ENCODE data around the gene KAZN. TPM values are rescaled to one million over a fixed set of nuclear protein-coding genes. Genes with fewer than 3 reads are reported as not detected.

KAZN gene
- total and polyA plus RNA-seq, 10 donors: 20.0 to 245 (median 144) TPM

DNA sequence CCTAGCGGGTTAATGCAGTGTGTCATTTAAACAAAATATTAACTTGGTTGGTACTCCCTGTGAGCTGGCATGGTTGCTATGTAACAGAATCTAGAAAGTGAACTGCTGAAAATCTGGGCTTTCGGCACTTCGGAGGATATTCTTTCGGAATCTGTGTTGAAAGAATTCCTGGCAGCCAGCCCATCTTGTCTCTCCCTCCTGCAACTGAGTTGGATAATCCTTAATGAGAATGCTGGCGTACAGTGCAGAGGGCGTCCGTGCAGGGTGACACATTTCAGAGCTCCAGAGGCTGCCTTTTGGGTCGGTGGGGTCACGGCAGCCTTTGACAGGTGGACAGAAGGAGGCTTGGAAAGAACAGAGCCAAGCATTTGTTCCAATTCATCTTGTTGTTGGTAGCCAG, 3.7 kb downstream of the KAZN start:
- peaks cover 0 to 83% (median 47%) of the 10 kb centered on the region in 7 donors for H3K27me3 ChIP-seq (replicated peaks in 1 of 7)
- peak overlapping the region in 2 of 8 donors; percentile 5 to 20 for H3K4me3 ChIP-seq
- H3K4me1 ChIP-seq: peaks cover 0 to 40% (median 21%) of the 10 kb centered on the region in 6 donors
- no peak for TF ChIP-seq POLR2A (IDR thresholded peaks at IDR 0.05)
- TF ChIP-seq POLR2AphosphoS5 (IDR thresholded peaks at IDR 0.05): no peak
- TF ChIP-seq, protein P1, sequence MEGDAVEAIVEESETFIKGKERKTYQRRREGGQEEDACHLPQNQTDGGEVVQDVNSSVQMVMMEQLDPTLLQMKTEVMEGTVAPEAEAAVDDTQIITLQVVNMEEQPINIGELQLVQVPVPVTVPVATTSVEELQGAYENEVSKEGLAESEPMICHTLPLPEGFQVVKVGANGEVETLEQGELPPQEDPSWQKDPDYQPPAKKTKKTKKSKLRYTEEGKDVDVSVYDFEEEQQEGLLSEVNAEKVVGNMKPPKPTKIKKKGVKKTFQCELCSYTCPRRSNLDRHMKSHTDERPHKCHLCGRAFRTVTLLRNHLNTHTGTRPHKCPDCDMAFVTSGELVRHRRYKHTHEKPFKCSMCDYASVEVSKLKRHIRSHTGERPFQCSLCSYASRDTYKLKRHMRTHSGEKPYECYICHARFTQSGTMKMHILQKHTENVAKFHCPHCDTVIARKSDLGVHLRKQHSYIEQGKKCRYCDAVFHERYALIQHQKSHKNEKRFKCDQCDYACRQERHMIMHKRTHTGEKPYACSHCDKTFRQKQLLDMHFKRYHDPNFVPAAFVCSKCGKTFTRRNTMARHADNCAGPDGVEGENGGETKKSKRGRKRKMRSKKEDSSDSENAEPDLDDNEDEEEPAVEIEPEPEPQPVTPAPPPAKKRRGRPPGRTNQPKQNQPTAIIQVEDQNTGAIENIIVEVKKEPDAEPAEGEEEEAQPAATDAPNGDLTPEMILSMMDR (IDR thresholded peaks at IDR 0.05 in 8 of 11, conservative IDR thresholded peaks at IDR 0.05 in 3 of 11): no peak
- intact Hi-C loops (cut with DNase I; ENCODE audit: low total_unique reads): no loop called here
- no peaks in the 10 kb centered on the region for H3K9me3 ChIP-seq
- 44 to 71% (median 58%) methylated on average over 9 of the region's 9 CpGs for WGBS, 5 donors
- no peaks in the 10 kb centered on the region for H3K36me3 ChIP-seq
- no peak for DNase-seq
- H3K27ac ChIP-seq: no peak overlapping the region

DNA sequence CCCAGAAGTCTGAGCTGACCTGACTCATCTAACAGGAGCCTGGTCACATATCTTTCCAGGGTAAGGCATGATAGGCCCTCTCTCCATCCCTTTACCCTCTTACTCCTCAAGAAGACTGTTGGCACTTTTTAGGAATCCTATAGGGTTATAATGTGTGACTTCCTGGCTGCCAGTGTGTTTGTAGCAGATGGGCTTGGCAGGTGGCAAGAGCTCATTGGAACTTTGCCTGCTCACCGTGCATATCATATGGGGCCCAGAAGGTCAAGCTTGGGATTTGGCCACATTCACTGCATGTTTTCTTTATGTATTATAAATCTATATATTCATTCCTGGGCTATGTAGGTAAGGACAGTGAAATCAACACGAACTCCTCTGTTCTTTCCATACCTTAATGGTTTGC, 5.2 kb downstream of the KAZN start:
- Histone ChIP-seq H3K4me1 (peaks cover 0 to 25% (median 12%) of the 10 kb centered on the region in 6 donors), H3K36me3 (no peaks in the 10 kb centered on the region), H3K4me3 (no peak overlapping the region), H3K27ac (no peak overlapping the region), H3K9me3 (no peaks in the 10 kb centered on the region), H3K27me3 (replicated peaks in 1 of 7) (peaks cover 0 to 68% (median 35%) of the 10 kb centered on the region in 7 donors)
- intact Hi-C loops (cut with DNase I; ENCODE audit: low total_unique reads): no loop called here
- no peak for DNase-seq
- 81 to 89% (median 86%) methylated on average over 2 of the region's 2 CpGs for WGBS, 5 donors
- TF ChIP-seq, protein P1 (IDR thresholded peaks at IDR 0.05 in 8 of 11, conservative IDR thresholded peaks at IDR 0.05 in 3 of 11): no peak
- TF ChIP-seq POLR2A (IDR thresholded peaks at IDR 0.05): no peak
- TF ChIP-seq POLR2AphosphoS5 (IDR thresholded peaks at IDR 0.05): no peak

DNA sequence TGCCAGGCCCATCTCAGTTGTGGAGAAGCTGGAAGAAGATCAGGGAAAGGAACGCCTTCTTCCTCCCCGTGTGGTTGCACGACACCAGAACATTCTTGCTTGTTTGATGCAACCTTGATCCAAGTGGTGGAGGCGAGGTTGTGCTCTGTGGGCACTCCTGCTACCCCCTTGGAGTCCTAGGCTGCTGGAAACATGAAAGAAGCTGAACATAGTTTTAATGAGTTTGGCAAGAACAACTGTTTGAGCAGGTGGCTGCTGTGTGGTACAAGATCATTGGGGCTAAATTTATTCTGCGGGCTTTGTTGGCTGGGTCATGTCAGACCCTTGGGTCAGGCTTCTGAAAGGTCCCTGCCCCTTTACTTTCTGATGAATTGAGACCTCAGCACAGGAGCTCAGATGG, 5.9 kb downstream of the KAZN start:
- no peak overlapping the region for H3K27ac ChIP-seq
- DNase-seq: no peak
- no peaks in the 10 kb centered on the region for H3K36me3 ChIP-seq
- no peak for TF ChIP-seq POLR2A (IDR thresholded peaks at IDR 0.05)
- TF ChIP-seq, protein P1 (IDR thresholded peaks at IDR 0.05 in 8 of 11, conservative IDR thresholded peaks at IDR 0.05 in 3 of 11): no peak
- TF ChIP-seq POLR2AphosphoS5 (IDR thresholded peaks at IDR 0.05): no peak
- no peak overlapping the region for H3K4me3 ChIP-seq
- peaks cover 0 to 18% (median 8%) of the 10 kb centered on the region in 6 donors for H3K4me1 ChIP-seq
- intact Hi-C loops (cut with DNase I; ENCODE audit: low total_unique reads): no loop called here
- WGBS, 5 donors: 87 to 90% (median 89%) methylated on average over 5 of the region's 5 CpGs
- H3K9me3 ChIP-seq: no peaks in the 10 kb centered on the region
- H3K27me3 ChIP-seq (replicated peaks in 1 of 7): peaks cover 0 to 60% (median 27%) of the 10 kb centered on the region in 7 donors

DNA sequence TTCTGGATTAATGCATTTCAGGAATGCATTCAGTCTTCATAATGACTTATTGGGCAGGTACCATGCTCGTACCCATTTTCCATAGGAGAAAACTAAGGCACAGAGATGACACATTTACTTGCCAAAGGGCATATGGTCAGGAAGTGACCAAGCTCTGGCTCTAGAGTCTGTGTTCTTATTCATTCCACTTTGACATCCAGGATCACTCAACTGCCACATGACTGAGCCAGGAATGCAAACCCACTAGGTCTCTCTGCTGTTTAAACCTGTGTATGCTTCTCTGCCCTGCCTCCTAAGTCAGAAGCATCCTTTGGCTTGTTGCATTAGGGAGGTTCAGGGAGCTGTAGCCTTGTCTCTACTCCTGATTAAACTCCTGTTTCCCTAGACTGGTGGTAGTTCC, 7.5 kb downstream of the KAZN start:
- peaks cover 0 to 45% (median 13%) of the 10 kb centered on the region in 7 donors for H3K27me3 ChIP-seq (replicated peaks in 1 of 7)
- no peak overlapping the region for H3K27ac ChIP-seq
- DNase-seq: no peak
- WGBS, 5 donors: 80 to 100% (median 84%) methylated on average over 1 of the region's 1 CpG
- peaks cover 0 to 15% (median 2%) of the 10 kb centered on the region in 6 donors for H3K4me1 ChIP-seq
- no peaks in the 10 kb centered on the region for H3K36me3 ChIP-seq
- TF ChIP-seq, protein P1 (IDR thresholded peaks at IDR 0.05 in 8 of 11, conservative IDR thresholded peaks at IDR 0.05 in 3 of 11): no peak
- TF ChIP-seq POLR2AphosphoS5 (IDR thresholded peaks at IDR 0.05) (no peak), POLR2A (IDR thresholded peaks at IDR 0.05) (no peak)
- intact Hi-C loops (cut with DNase I; ENCODE audit: low total_unique reads): no loop called here
- H3K9me3 ChIP-seq: no peaks in the 10 kb centered on the region
- no peak overlapping the region for H3K4me3 ChIP-seq
